ENCODE measurements around the gene CCDC61.

DNA sequence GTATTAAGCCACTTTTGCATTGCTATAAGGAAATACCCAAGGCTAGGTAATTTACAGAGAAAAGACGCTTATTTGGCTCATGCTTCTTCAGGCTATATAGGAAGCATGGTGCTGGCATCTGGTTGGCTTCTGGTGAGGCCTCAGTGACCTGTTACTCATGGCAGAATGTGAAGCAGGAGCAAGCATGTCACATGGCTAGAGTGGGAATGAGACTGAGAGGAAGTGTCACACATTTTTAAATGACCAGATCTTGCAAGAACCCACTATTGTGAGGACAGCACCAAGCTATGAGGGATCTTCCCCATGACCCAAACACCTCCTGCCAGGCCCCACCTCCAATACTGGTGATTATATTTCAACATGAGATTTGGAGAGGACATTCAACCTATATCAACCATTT, 71.2 kb downstream of the CCDC61 start:
- TF ChIP-seq EZH2 (IDR thresholded peaks at IDR 0.05; ENCODE audit: insufficient read depth, poor library complexity, severe bottlenecking) = no peak
- no peak for TF ChIP-seq EZH2phosphoT487 (IDR thresholded peaks at IDR 0.05; ENCODE audit: insufficient read depth, low read depth)

Measured in GM23248 (cell line).